ENCODE results near the gene STXBP6. TPM values are rescaled to one million over a fixed set of nuclear protein-coding genes. Genes with fewer than 3 reads are reported as not detected.

STXBP6 gene
- total and polyA plus RNA-seq, 8 donors, result 17.2 to 54.1 (median 47.1) TPM

DNA sequence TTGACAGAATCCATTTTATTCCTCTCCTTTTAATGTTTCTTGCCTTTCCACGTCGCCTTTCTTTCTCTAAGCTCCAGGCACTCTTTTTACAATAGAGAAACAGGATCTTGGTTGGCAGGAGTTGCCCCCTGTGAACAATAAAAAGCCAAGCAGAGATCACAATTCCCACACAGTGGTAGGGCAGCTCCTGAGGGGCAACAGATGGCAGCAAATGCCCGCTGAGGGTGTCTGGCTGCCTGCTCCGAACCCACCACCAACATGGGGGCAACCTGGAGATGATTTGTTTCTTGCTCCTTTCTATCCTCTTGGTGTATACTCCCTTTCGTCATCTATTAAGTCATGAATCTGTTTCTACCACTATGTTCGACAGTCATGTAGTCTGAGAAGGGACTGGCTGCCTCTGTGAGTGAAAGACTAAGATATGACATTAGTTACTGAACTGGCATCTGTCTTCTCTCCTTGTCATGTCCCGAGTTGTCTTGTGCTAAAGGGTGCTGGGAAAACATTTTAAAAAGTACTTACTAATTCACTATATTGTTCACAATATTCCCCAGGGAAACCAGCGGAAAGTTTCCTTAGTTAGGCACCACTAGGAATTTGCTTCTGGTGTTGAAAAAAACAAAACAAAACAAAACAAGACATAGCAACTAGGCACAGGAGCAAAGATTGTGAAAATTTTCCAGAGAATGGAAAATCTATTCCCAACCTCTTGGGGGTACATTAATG, 170.1 kb downstream of the STXBP6 start:
- TF ChIP-seq, protein P1, sequence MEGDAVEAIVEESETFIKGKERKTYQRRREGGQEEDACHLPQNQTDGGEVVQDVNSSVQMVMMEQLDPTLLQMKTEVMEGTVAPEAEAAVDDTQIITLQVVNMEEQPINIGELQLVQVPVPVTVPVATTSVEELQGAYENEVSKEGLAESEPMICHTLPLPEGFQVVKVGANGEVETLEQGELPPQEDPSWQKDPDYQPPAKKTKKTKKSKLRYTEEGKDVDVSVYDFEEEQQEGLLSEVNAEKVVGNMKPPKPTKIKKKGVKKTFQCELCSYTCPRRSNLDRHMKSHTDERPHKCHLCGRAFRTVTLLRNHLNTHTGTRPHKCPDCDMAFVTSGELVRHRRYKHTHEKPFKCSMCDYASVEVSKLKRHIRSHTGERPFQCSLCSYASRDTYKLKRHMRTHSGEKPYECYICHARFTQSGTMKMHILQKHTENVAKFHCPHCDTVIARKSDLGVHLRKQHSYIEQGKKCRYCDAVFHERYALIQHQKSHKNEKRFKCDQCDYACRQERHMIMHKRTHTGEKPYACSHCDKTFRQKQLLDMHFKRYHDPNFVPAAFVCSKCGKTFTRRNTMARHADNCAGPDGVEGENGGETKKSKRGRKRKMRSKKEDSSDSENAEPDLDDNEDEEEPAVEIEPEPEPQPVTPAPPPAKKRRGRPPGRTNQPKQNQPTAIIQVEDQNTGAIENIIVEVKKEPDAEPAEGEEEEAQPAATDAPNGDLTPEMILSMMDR (IDR thresholded peaks at IDR 0.05), result no peak
- H3K4me3 ChIP-seq, result no peak overlapping the region
- H3K27me3 ChIP-seq, result no peaks in the 10 kb centered on the region
- no peak for DNase-seq
- no peaks in the 10 kb centered on the region for H3K9me3 ChIP-seq
- H3K27ac ChIP-seq, result peak overlapping the region in 1 of 2 donors; percentile 43
- intact Hi-C loops (cut with DNase I), result no loop called here
- peaks cover 0 to 21% of the 10 kb centered on the region in 2 donors for H3K4me1 ChIP-seq
- no peak for ATAC-seq
- no peaks in the 10 kb centered on the region for H3K36me3 ChIP-seq

DNA sequence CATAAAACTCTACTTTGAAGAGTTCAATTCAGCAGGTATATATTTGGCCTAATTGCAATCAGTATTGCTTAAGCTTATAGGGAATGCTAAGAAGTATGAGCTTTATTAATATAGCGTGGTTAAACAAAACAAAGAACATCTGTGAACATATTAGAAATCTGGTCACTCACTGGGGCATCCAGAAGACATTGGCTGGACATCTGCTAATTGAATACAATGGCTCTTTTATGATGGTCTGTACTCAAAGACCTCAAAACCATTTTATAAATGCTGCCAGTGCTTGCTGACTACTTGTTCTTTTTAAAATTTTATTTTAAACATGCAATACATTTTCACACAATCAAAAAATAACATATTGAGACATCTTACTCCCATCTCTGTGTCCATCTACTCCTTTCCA, 173.0 kb downstream of the STXBP6 start:
- H3K36me3 ChIP-seq, result no peaks in the 10 kb centered on the region
- DNase-seq (no peak), ATAC-seq (no peak)
- no peak overlapping the region for H3K27ac ChIP-seq
- TF ChIP-seq, protein P1 (IDR thresholded peaks at IDR 0.05), result no peak
- H3K4me3 ChIP-seq, result no peak overlapping the region
- intact Hi-C loops (cut with DNase I), result no loop called here
- H3K4me1 ChIP-seq, result peaks cover 0 to 21% of the 10 kb centered on the region in 2 donors
- H3K9me3 ChIP-seq, result no peaks in the 10 kb centered on the region
- no peaks in the 10 kb centered on the region for H3K27me3 ChIP-seq

DNA sequence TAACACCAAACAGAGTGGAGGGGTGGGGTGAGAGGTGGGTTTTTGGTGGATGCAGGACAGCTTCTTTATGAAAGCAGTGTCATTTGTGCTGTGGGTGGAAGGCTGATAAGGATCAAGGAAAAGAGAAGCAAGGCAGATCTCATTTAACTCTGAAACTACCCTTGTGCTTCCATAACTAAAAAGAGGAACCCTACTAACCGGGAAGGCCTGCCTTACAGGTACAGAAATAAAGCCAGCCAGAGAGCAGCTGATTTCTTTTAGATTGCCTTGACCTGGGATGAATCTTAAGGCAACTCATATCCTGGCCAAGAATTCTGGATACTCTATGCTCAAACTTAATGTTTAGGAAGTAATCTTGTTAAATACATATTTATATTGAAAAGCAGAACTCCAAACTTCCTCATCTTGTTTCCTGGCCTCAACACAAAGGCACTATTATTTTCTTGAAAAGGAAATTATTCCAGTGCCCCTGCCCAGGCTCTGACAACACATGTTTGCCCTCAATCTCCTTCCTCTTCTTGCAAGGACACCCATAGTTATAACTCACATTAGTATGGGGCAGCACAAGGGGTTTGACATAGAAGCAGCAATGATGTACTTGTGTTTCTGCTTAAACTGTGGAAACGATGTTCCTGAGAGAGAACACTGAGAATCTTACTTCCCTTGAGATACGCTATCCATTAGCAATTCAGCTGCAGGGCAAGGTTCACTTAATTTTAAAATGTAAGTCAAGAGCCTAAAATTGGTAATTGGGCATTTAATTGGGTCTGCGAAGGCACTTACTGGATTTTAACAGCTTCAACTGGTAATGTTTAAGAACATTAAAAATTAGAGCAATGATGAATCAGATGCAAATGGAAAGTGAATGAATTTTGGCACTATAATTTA, 173.7 kb downstream of the STXBP6 start:
- Histone ChIP-seq H3K27me3 (no peaks in the 10 kb centered on the region), H3K27ac (peak overlapping the region in 1 of 2 donors; percentile 20), H3K4me1 (peaks cover 0 to 21% of the 10 kb centered on the region in 2 donors), H3K4me3 (no peak overlapping the region), H3K9me3 (no peaks in the 10 kb centered on the region), H3K36me3 (no peaks in the 10 kb centered on the region)
- intact Hi-C loops (cut with DNase I), result no loop called here
- DNase-seq (no peak), ATAC-seq (peak; percentile 52)
- TF ChIP-seq, protein P1 (IDR thresholded peaks at IDR 0.05), result no peak

DNA sequence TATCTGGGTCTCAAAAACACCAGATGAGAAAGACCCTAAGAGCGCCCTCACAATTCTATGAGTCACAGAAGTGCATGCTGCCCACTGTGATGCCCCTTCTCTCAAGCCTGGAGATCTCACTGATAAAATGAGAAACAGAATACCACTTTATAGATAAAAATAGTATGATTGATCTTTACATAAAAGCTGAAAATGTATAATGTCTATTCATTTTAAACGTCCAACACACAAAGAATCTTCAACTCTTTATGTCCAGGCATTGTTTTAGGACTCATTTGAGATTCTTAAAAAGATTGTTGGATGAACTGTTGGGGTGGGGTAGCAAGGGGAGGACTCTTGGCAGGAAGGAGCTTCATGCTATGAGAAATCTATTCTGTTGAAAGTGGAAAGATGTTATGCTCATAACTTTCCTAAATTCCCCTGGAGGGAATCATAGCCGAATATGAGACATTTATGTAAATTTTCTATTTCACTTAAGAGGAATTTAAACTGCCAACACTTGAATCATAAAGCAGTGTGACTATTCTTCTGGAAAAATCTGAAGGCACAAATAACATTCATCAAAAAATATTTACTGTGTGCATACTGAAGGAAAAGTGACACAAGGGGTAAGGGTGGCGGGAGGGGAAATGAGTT, 174.6 kb downstream of the STXBP6 start:
- Histone ChIP-seq H3K27ac (peak overlapping the region in 1 of 2 donors; percentile 20), H3K36me3 (no peaks in the 10 kb centered on the region), H3K9me3 (no peaks in the 10 kb centered on the region), H3K4me1 (peaks cover 0 to 21% of the 10 kb centered on the region in 2 donors), H3K4me3 (no peak overlapping the region), H3K27me3 (no peaks in the 10 kb centered on the region)
- DNase-seq (no peak), ATAC-seq (no peak)
- intact Hi-C loops (cut with DNase I), result no loop called here
- TF ChIP-seq, protein P1 (IDR thresholded peaks at IDR 0.05), result no peak
